Pancreas (tissue), 10 donors: ENCODE results near the gene CEACAM4. TPM values are rescaled to one million over a fixed set of nuclear protein-coding genes. Genes with fewer than 3 reads are reported as not detected.

Experiments
- ATAC-seq, 4 donors: fragments of 200-7000 bp; cut with Tn5 transposase; one replicate each; pipeline versions ENCODE4 v1.8.0 to v1.9.1; 2020; ENCODE audit warnings: mild to moderate bottlenecking in 4 of 4, moderate library complexity in 4 of 4
- DNase-seq, 6 donors: peaks; one replicate each; pipeline ENCODE4 v3.0.0-alpha.2; 2020
- FAIRE-seq: peaks from 2 replicates; lab custom pipeline; 2012; peaks lifted over from hg19 to GRCh38; lab: Jason Lieb, UNC
- H3K27ac ChIP-seq, 4 donors: fragments of 200-600 bp; sonication (generic); 1 replicate in 3 of 4; 2 replicates in 1 of 4; pipeline versions ENCODE4 v1.5.0 to v1.8.0; 2020
- H3K27me3 ChIP-seq, 4 donors: fragments of 200-600 bp; one replicate each; pipeline ENCODE4 v1.8.0; 2021
- H3K36me3 ChIP-seq, 3 donors: fragments of 200-600 bp; sonication (generic) in 1 of 3; one replicate each; pipeline versions ENCODE4 v1.5.0 to v1.8.0; 2020 to 2021
- H3K4me1 ChIP-seq, 3 donors: fragments of 200-600 bp; one replicate each; pipeline ENCODE4 v1.8.0; 2021
- H3K4me3 ChIP-seq, 4 donors: fragments of 200-600 bp; sonication (generic) in 2 of 4; one replicate each; pipeline versions ENCODE4 v1.5.0 to v1.8.0; 2020 to 2021
- H3K9me3 ChIP-seq, 4 donors: fragments of 200-600 bp; one replicate each; pipeline ENCODE4 v1.8.0; 2021
- WGBS, 2 donors: extraction: QIAGEN DNeasy Blood & Tissue Kit; methylation state at CpG; one replicate each; pipeline ENCODE4 v1.1.7; 2013; 5-methylcytosine and 5-hydroxymethylcytosine counted together
- intact Hi-C, 3 donors: fragments of 100-400 bp; cut with DNase I; formaldehyde crosslinking; loops; one replicate each; pipeline versions ENCODE4 v1.11.1 to v1.14.2; 2022
- polyA plus RNA-seq, 2 donors: library from polyadenylated mRNA; stranded (reverse); fragments of 200-250 nt; gene quantifications; one replicate each; pipeline ENCODE4 v1.2.3, GENCODE V29; 2013
- total RNA-seq, 6 donors: library from RNA; stranded (reverse); fragmentation: NEBNext Ultra II Directional in 4 of 6; extraction: Animal tissue kit (Norgen Biotek cat#: 25700) in 4 of 6; gene quantifications; one replicate each; pipeline versions ENCODE4 v1.2.1 to v1.2.4, GENCODE V29; 2021 to 2023
- TF ChIP-seq, protein P1 (sequence below), 4 donors: fragments of 200-600 bp; sonication (generic) in 3 of 4; IDR thresholded peaks; one replicate each; pipeline versions ENCODE4 v1.5.0 to v1.8.0; 2021; ENCODE audit warnings: antibody characterized with exemption in 4 of 4
- donor health status: healthy with polysubstance abuse.
- donor health status: DM: no; HTN: no; CAD: no; lungs with moderate emphysema.
- donor health status: DM: no; HTN: no; CAD: no.
- donor health status: control.
- donor health status: control.
- donor health status: Bipolar disorder and iron deficiency.
- donor health status: DM: yes; HTN: yes; CAD: no.
- donor health status: DM: no; HTN: no; CAD: no.
- donor health status: DM: no; HTN: no; CAD: no.
- donor health status: DM: yes; HTN: yes; CAD: no.

The CEACAM4 gene
- total and polyA plus RNA-seq, 8 donors: 0.30 to 1.1 (median 0.54) TPM

DNA sequence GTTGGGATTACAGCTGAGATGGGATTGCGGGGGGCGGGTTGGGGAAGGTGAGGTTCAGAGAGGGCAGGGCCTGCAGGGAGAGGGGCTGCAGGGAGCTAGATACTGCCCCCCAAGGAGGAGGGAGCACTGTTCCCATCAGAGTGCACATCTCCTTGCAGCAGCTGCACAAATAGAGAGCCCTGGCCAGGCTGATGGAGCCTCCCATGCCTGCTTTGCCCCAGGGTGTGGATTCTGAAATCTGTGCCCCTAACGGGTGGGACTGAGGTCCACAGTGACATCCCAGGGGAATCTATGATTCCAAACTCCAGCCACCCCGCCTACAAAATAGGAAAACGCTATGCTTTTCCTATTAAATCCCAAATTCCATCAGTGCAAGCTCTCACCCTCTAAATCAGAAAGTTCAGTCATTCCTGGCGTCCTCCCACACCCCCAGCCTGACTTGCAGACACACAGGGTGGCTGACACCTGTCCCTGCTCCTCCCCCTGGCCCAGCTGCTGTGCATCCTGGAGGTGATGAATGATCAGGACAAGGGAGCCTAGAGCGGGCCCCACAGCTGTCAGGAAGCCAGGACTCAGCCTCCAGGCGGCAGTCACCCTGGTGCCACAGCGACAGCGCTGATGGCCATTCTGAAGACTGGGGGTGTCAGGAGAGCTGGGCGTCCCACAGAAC is 57.3 kb downstream of the CEACAM4 start:
- Histone ChIP-seq H3K4me1 (no peaks in the 10 kb centered on the region), H3K27me3 (peaks cover 0 to 47% (median 6%) of the 10 kb centered on the region in 4 donors), H3K4me3 (no peak overlapping the region), H3K36me3 (no peaks in the 10 kb centered on the region), H3K9me3 (no peaks in the 10 kb centered on the region), H3K27ac (no peak overlapping the region)
- no peak for FAIRE-seq
- no peak for ATAC-seq
- intact Hi-C loops: loop anchor here in 2 of 3 donors (5.0 to 10.0 kb wide), 2 partner anchors 122 to 125 kb away; partner anchors contain the start of gene ERICH4 (in 1 of the 2)
- 34% methylated on average over 11 of the region's 11 CpGs for WGBS, 2 donors
- TF ChIP-seq, protein P1, sequence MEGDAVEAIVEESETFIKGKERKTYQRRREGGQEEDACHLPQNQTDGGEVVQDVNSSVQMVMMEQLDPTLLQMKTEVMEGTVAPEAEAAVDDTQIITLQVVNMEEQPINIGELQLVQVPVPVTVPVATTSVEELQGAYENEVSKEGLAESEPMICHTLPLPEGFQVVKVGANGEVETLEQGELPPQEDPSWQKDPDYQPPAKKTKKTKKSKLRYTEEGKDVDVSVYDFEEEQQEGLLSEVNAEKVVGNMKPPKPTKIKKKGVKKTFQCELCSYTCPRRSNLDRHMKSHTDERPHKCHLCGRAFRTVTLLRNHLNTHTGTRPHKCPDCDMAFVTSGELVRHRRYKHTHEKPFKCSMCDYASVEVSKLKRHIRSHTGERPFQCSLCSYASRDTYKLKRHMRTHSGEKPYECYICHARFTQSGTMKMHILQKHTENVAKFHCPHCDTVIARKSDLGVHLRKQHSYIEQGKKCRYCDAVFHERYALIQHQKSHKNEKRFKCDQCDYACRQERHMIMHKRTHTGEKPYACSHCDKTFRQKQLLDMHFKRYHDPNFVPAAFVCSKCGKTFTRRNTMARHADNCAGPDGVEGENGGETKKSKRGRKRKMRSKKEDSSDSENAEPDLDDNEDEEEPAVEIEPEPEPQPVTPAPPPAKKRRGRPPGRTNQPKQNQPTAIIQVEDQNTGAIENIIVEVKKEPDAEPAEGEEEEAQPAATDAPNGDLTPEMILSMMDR (IDR thresholded peaks at IDR 0.05): no peak
- DNase-seq: no peak

Other genes starting within 250 kb of the CEACAM4 start
- 10 to 100 TPM; 10.7 to 33.7 (median 14.4) TPM for gene EXOSC5, start 229.7 kb downstream of the CEACAM4 start, total RNA-seq
- gene EXOSC5, start 229.7 kb downstream of the CEACAM4 start, polyA plus RNA-seq: 10 to 100 TPM; 14.3 to 15.3 TPM
- gene BCKDHA, start 229.3 kb downstream of the CEACAM4 start, total RNA-seq: 10 to 100 TPM in 5 of 6 donors, 1 to 10 TPM in 1; 9.3 to 29.3 (median 18.6) TPM
- 10 to 100 TPM; 23.6 to 34.2 TPM for gene BCKDHA, start 229.3 kb downstream of the CEACAM4 start, polyA plus RNA-seq
- gene B3GNT8, start 199.7 kb downstream of the CEACAM4 start, total RNA-seq: 1 to 10 TPM in 4 of 6 donors, under 1 TPM in 2; 0.41 to 3.2 (median 1.2) TPM
- gene B3GNT8, start 199.7 kb downstream of the CEACAM4 start, polyA plus RNA-seq: 1 to 10 TPM; 3.1 to 4.5 TPM
- 10 to 100 TPM; 16.2 to 25.5 (median 24.7) TPM for gene DMAC2, start 187.2 kb downstream of the CEACAM4 start, total RNA-seq
- 10 to 100 TPM; 19.0 to 23.6 TPM for gene DMAC2, start 187.2 kb downstream of the CEACAM4 start, polyA plus RNA-seq
- not detected for gene ERICH4, start 183.9 kb downstream of the CEACAM4 start, total RNA-seq
- not detected for gene ERICH4, start 183.9 kb downstream of the CEACAM4 start, polyA plus RNA-seq
- gene CEACAM21, start 50.9 kb downstream of the CEACAM4 start, total RNA-seq: 1 to 10 TPM in 1 of 6 donors, under 1 TPM in 3, not detected in 2; 0.09 to 1.2 (median 0.53) TPM
- gene CEACAM21, start 50.9 kb downstream of the CEACAM4 start, polyA plus RNA-seq: 1 to 10 TPM in 1 of 2 donors, under 1 TPM in 1; 0.23 to 1.2 TPM
- gene CEACAM7, start 61.2 kb upstream of the CEACAM4 start, total RNA-seq: 1 to 10 TPM; 1.5 to 6.4 (median 2.6) TPM
- gene CEACAM7, start 61.2 kb upstream of the CEACAM4 start, polyA plus RNA-seq: 1 to 10 TPM; 1.2 to 3.8 TPM
- gene CEACAM5, start 81.6 kb upstream of the CEACAM4 start, total RNA-seq: 1 to 10 TPM in 1 of 6 donors, under 1 TPM in 2, not detected in 3; 0.12 to 5.8 (median 0.32) TPM
- gene CEACAM5, start 81.6 kb upstream of the CEACAM4 start, polyA plus RNA-seq: under 1 TPM; 0.02 to 0.30 TPM
- gene CEACAM6, start 128.5 kb upstream of the CEACAM4 start, total RNA-seq: 1 to 10 TPM; 3.6 to 9.0 (median 8.0) TPM
- 1 to 10 TPM in 1 of 2 donors, under 1 TPM in 1; 0.68 to 1.7 TPM for gene CEACAM6, start 128.5 kb upstream of the CEACAM4 start, polyA plus RNA-seq
- under 1 TPM in 2 of 6 donors, not detected in 4; 0.41 to 0.61 TPM for gene CEACAM3, start 169.5 kb upstream of the CEACAM4 start, total RNA-seq
- not detected for gene CEACAM3, start 169.5 kb upstream of the CEACAM4 start, polyA plus RNA-seq
- not detected for gene LYPD4, start 217.6 kb upstream of the CEACAM4 start, total RNA-seq
- not detected for gene LYPD4, start 217.6 kb upstream of the CEACAM4 start, polyA plus RNA-seq
- not detected for gene DMRTC2, start 218.0 kb upstream of the CEACAM4 start, total RNA-seq
- not detected for gene DMRTC2, start 218.0 kb upstream of the CEACAM4 start, polyA plus RNA-seq
- gene RPS19, start 233.2 kb upstream of the CEACAM4 start, total RNA-seq: 1,000 to 10,000 TPM in 5 of 6 donors, 100 to 1,000 TPM in 1; 939 to 1,697 (median 1,289) TPM
- 1,000 to 10,000 TPM; 1,099 to 2,267 TPM for gene RPS19, start 233.2 kb upstream of the CEACAM4 start, polyA plus RNA-seq